ENCODE results near the gene SLC22A17.

- TF ChIP-seq, protein P1, sequence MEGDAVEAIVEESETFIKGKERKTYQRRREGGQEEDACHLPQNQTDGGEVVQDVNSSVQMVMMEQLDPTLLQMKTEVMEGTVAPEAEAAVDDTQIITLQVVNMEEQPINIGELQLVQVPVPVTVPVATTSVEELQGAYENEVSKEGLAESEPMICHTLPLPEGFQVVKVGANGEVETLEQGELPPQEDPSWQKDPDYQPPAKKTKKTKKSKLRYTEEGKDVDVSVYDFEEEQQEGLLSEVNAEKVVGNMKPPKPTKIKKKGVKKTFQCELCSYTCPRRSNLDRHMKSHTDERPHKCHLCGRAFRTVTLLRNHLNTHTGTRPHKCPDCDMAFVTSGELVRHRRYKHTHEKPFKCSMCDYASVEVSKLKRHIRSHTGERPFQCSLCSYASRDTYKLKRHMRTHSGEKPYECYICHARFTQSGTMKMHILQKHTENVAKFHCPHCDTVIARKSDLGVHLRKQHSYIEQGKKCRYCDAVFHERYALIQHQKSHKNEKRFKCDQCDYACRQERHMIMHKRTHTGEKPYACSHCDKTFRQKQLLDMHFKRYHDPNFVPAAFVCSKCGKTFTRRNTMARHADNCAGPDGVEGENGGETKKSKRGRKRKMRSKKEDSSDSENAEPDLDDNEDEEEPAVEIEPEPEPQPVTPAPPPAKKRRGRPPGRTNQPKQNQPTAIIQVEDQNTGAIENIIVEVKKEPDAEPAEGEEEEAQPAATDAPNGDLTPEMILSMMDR (IDR thresholded peaks at IDR 0.05; ENCODE audit: poor library complexity): no peak
- no peak for TF ChIP-seq EZH2phosphoT487 (IDR thresholded peaks at IDR 0.05; ENCODE audit: low read depth, severe bottlenecking, unreplicated experiment)
Observed at GRCh38 chr14:23339506-23340268, 13.0 kb downstream of the SLC22A17 start.

Data from hepatocyte (in vitro differentiated cells).